ENCODE measurements around the gene GATA3. TPM values are rescaled to one million over a fixed set of nuclear protein-coding genes. Genes with fewer than 3 reads are reported as not detected.

Gene GATA3
- total and polyA plus RNA-seq, 2 of the 8 experiments (the other 6 are each of a cell fraction or from before 2014, with no cell fraction given): 0.02 to 0.43 TPM

- TF ChIP-seq CHD7 (IDR thresholded peaks at IDR 0.05; ENCODE audit: insufficient replicate concordance, low read length) (no peak), CTBP2 (IDR thresholded peaks at IDR 0.05; ENCODE audit: borderline replicate concordance, insufficient read depth, insufficient read length, low read length) (peak; percentile 38), MAFK (IDR thresholded peaks at IDR 0.05; ENCODE audit: low read depth, low read length) (peak; percentile 31; the same call in 1 of the 2 replicates), EGR1 (IDR thresholded peaks at IDR 0.05; ENCODE audit: borderline replicate concordance, low read depth, low read length) (0 out of 2 replicates have a peak, but pooled peaks have one; percentile 26)
Measured at GRCh38 chr10:8042721-8043568, 11.5 kb upstream of the GATA3 start (continued).

Data from H1 (cell line).